Activated T-cell treated with anti-CD3 and anti-CD28 coated beads for 48 hours (primary cell): ENCODE data around the gene IGF1R.

Source experiments
- DNase-seq: peaks from one replicate; pipeline ENCODE4 v3.0.0-alpha.2; 2020; ENCODE audit warnings: low read depth

The IGF1R gene

GRCh38 chr15:98746375-98747155 lies 98.2 kb downstream of the IGF1R start:
- no peak for DNase-seq

DNA sequence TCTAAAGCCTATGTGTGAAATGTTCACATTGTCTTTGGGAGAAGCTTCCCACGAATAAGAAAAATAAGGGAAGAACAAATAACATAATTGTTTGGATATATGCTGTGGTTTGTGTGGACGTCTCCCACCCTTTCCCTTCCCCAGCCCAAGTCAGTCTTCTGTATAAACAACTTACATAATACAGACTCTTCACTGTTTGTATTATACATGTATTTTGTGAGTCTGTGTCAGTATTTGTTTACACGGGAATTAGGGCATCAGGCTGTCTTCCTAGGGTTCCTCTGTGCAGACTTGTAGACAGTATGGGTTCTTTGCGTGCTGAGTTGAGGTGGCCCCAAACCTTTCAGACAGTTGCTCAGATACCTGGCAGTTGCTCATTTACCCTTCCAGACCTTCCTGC lies 103.4 kb downstream of the IGF1R start:
- DNase-seq, result no peak

- DNase-seq, result no peak
Measured at GRCh38 chr15:98753726-98754656, 105.7 kb downstream of the IGF1R start.

GRCh38 chr15:98754657-98755022 lies 106.3 kb downstream of the IGF1R start:
- DNase-seq, result no peak

DNA sequence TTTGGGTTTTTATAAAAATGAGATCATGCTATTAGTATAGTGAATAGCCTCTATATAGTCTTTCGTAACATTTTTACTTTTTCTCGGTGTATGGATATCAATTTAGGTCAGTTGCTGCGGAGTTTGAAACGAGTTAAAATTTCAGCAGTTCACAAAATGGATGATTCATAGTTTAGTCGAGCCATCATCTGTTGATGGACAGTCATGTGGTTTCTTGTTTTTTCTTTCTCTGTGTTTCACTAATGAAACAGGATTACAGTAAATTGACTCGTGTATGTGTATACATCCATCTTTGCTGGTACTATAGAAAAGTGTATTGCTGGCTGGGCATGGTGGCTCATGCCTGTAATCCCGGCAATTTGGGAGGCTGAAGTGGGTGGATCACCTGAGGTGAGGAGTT lies 106.8 kb downstream of the IGF1R start:
- DNase-seq, result no peak

DNA sequence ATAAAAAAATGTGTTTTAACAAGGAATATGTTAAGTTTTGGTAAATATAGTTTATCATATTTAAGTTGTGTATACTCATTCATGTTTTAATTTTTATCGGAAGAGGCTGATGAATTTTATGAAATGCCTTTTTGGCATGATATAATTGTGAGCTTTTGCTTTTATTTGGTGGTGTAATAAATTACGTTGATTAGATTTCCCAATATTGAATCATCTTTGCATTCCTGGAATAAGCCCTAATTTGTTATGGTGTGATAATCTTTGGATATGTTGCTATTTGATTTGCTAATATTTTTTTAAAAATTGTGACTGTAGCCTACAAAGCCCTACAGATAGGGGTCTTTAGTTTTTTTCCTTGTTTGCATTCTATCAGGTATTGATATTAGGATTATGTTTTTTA lies 107.4 kb downstream of the IGF1R start:
- DNase-seq, result no peak

DNA sequence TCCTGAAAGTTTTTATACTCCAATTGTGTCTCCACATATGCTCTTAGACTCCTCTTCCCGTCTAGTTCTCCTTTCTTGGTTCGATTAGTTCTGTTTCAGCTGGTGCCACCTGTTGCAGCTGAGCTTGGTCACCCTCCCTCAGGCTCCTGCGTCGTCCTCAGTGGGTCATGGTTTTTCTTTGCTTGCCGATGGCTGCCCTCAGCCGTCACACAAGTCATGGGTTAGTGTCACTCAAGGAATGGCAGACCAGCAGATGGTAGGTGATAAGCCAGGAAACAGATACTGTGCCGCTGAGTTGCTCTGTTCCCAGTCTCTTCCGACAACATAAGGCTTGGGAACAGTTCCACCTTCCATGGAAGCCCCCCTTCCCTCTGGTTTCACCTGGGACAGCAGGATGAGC lies 109.9 kb downstream of the IGF1R start:
- no peak for DNase-seq

DNA sequence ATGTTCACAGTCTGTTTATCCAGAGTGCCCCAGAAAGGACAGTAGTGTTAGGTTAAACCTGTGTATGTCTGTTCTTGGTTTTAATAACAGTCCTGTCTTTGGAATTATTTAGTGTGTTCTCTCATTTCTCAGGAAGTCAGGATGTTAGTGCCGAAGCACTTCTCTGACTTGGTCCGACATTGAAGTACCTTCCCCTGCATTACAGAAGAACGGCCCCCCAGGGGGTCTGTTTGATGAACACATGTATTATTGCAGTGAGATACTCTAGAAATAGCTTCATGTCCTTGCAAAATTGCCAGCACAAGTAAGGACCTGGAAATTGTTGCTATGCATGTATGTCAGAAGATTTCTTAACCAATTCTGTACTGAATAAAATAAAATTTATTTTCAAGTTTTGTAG lies 110.9 kb downstream of the IGF1R start:
- DNase-seq, result no peak

DNA sequence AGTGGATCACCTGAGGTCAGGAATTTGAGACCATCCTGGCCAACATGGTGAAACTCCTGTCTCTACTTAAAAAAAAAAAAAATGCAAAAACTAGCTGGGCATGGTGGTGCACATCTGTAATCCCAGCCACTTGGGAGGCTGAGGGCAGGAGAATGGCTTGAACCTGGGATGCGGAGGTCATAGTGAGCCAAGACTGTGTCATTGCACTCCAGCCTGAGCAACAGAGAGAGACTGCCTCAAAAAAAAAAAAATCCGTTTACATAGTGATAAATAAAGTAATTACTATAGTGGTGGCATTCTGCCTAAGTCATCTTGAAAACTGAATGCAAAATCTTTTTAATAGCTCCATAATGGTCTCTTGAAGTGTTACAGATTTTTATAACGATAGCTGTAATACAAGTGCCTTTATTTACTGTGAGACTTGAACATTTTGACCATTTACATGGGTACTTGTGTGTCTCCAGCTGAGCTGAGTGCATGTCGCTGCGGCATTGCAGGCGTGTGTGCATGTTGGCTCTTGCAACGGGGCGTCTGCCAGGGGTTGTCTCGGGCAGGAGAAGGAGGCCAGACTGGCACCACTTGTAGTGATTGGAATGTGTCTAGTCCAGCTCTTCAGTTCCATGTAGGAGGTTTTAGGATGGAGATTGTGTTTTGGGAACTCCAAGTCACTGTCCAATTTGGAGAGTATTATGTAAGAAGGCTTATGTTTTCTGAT lies 111.9 kb downstream of the IGF1R start:
- DNase-seq, result no peak

DNA sequence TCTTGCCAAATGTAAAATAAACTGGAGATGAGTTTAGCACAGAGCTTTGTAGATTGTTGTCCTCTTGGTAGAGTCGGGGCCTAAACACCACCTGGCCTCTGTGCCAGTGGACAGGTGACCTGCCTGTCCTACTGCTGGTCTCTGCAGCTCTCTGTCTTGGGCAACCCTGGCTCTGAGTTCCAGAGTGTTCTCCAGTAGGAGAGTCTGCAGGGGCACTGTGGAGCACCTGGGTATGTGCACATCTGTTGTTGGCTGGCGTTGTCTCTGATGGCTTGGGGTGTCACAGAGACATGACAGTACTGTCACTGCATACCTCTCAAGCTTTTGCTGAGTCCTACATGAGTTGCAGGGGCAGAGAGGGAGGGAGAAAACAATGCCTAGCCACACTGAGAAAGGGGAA lies 112.6 kb downstream of the IGF1R start:
- no peak for DNase-seq

DNA sequence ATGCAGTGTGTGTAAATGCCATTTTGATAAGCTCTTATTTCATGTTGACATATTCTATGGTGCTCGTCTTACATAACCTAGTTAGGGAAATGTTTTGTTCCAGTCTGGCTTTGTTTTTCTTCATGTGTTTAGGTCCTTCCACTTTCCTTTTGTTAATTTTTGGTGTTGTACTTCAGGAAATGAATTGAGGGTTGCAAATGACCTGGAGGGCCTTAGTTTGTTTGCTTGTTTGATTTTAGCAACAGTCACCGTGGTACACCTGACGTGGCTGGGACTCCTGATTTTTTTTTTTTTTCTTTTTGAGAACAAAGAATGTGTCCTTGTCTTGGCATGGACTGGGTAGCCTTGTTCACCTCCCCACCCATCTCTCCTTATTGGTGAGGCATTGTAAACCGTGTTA lies 114.8 kb downstream of the IGF1R start:
- no peak for DNase-seq

DNA sequence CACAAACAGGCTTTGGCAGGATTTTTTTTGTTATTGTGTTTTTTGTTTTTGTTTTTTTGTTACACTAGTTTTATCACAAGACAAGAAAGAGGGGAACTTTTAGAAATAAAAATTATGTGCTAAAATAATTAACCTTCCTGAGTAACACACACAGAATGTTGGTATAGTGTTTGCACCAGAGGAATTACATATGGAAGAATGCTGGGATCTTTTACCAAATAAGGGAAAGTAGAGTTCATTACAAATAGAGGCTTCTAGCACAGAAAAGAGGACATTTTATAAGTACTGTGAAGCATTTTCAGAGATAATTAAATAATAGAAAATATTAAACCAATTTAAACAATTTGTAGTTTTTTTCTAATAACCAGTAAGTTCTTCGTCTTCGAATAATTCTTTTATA lies 116.0 kb downstream of the IGF1R start:
- DNase-seq, result no peak

- DNase-seq, result no peak
Measured at GRCh38 chr15:98765610-98766009, 117.3 kb downstream of the IGF1R start.

GRCh38 chr15:98767692-98768091 lies 119.4 kb downstream of the IGF1R start:
- no peak for DNase-seq

GRCh38 chr15:98769867-98770266 lies 121.5 kb downstream of the IGF1R start:
- no peak for DNase-seq

DNA sequence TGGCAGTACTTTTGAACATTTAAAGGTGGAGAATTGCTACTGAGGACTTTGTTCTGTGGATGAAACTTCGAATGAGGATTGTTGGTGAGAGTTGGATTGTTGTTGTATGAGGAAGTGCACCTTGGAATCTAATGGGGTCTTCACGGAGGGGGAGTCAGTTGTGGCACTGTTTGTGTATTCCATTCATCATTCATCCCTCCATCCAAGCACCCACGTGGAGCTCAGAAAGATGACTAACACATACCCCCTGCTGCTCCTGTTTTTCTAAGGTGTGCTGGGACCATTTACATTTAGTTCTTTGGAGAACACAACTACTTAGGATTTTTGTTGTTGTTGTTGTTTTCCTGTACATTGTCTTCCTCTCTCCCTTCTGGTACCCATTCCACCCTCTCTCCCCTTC lies 122.6 kb downstream of the IGF1R start:
- DNase-seq, result no peak

GRCh38 chr15:98771541-98771940 lies 123.2 kb downstream of the IGF1R start:
- no peak for DNase-seq

DNA sequence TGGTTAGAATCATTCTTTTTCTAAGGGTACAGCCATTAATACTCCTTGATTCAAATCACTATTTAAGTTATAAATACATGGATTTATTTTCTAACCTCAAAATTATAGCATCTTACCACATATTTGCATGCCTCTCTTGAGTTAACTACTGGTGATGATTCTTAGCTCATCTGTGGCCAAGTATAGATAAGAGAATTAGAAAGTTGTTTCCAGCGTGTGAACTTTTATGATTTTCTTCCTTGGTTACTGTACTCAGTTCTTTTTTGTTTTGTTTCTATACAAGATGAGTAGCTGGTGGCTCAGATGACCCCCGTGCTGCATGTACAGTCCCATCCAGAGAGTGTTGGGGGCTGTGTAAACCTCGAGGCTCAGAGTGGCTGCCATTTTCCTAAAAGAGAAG lies 124.6 kb downstream of the IGF1R start:
- DNase-seq, result no peak

DNA sequence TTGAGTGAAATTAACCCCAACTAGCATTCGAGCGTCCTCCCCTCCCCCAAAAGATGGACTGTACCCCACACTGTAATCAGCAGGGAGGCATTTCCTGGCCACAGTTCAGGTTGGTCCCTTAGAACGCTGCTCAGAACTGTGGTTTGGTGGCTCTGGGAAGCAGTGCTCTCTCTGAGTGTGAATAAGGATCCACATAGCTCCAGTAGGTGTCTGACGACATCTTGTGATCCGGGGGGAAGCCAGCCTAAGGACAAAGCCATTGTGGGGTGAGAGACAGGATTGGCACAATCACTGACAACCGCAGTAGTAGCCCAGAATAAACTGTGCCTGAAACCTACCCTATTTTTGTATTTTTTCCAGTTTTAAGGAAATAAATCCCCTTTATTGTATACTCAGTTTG lies 125.3 kb downstream of the IGF1R start:
- no peak for DNase-seq

- DNase-seq, result no peak
Measured at GRCh38 chr15:98774756-98775497, 126.6 kb downstream of the IGF1R start.

- no peak for DNase-seq
Measured at GRCh38 chr15:98775498-98776230, 127.3 kb downstream of the IGF1R start.
